DMS153 (cell line): ENCODE data around the gene SFXN5.
A peak's percentile ranks its signal among the peaks of the same experiment; 100 is the strongest.

Experiments used
- DNase-seq: peaks from one replicate; lab custom pipeline; 2025; lab: John Stamatoyannopoulos, UW

SFXN5 gene

DNA sequence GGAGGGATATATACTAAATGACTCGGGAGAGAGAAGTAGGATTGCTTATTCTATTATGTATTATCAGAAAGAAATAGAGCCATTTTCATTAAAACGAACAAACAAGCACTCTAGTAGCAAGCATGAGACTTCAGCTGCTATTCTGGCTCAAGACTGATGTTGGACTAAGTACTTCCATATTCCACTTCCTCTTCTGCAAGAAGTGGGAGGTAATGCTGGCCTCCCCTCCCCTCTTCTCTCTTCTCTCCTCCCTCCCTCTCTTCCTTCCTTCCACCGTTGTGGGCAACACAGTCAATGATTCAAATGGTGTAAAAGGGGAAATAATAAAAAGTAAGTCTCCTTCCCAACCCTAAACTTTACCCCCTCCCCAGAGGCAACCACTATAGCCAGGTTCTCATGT lies 91.6 kb downstream of the SFXN5 start:
- DNase-seq, result no peak

DNA sequence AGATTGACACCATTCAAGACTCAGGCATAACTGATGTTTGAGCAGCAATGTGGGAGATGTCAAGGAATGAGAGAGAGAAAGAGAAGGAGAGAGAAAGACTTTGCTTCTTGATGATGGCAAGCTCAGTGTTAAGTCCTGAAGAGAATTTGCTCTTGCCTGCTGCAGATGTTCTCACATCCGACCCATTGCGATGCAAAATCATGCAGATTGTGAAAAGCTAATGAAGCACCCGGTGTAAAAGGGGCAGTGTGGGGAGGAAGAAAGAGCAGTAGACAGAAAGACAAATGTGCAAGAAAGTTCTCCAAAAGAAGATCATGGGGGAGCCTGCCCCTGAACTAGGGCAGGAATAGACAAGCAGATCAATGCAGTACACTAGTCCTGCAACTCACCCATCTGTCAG lies 96.5 kb downstream of the SFXN5 start:
- DNase-seq, result no peak

DNA sequence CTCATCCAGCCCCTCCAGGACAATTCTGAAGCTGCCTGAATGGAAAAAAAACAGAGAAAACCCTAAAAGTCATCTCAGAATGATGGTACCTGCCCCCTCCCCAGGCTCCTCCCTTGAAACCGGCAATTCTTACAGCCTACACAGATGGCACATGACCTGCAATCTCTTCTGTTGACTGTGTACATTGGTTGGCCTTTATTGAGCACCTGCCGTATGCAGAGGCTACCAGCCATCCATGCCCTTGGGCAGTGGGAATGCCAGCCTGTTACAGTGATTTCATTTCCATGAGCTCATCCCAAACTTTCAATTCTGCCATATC lies 97.1 kb downstream of the SFXN5 start:
- no peak for DNase-seq

DNA sequence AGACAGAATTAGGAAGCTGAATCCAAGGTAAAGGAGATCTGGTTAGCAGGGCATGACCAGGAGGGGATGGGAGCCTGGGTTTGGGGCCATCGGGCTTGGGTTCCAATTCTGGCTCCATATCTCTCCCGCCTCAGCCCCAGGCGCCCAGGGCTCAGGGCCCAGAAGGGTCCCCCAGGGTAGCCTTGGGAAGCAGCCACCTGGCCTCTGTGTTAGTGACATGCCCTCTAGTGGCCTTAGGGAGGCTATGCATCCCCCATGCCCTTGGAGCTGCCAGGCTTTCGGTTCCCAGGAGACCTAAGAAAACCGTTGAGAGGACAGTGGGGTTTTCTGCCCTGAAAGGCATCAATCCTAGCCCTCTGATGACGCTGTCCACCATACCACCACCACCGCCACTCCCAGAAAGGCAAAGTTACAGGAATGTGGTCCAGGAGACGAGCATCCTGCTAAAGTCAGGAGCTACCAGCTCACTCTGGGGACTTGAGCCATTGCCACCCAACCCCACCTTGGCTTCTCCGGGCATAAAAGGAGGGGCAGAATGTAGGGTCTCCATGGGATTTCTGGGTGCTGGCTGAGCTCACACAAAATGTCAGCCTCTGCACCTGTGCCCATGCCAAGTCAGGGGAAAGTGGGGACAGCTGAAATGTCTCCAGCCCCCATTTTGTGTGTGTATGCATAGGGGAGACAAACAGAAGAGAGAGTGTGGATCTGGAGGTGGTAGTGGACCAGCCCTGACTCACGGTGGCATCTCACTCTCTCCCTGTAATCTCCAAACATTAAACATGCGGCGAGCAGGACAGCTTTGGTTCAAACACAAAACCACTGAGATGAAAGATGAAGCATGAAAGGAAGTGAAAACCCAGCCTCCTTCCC lies 97.7 kb downstream of the SFXN5 start:
- peak; percentile 22 for DNase-seq

DNA sequence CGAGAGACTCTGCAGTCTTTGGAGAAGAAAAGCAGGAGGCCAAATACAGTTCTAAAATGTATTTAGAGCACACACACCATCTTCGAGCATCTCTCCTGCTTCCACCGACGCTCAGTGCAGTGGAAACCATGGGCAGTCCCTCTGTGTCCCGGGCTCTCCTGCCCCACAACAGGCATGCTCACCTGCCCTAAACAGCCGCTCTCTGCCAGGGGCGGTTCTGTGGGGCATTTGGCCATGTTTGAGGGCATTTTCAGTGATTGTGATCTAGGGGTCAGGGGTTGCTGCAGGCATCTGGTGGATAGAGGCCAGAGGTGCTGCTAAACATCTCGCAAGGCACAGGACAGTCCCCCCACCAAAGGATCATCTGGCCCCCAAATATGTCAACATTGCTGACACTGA lies 98.4 kb downstream of the SFXN5 start:
- DNase-seq, result no peak

DNA sequence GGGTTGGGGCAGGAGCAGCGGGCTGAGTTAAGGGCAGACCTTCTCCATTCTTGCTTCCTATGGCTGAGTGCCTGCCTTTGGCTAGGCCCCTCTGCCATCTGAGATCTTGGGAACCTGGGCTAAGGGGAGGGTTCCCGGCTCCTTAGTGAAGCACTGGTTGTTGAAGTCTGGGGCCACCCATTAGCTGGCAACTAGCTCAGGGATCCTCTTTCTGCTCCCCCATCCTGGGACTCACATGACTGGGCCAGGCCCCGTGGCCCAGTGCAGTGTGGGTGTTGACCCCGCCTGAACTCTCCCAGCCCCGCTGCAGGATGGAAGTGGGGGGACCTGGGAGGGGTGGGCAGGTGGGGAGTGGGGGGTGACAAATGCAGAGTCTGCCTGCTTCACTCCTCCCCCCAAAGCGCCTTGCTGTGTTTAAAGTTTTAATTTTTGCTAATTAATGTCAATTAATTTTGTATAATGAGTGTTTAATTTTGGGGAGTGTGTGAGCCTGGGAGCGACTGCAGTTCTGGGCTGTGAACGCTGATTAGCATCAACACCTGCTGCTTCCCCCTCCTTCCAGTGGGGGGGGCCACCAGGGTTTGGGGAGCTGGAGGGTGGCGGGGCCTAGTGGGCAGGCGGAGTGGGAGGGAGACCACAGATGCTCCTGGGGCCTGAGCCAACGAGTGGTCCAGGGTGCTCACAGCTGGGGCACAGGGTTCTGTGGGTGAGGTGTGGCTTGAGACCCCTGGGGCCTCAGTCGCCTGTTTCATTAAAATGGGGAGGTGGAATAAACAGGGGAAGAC lies 99.0 kb downstream of the SFXN5 start:
- no peak for DNase-seq

DNA sequence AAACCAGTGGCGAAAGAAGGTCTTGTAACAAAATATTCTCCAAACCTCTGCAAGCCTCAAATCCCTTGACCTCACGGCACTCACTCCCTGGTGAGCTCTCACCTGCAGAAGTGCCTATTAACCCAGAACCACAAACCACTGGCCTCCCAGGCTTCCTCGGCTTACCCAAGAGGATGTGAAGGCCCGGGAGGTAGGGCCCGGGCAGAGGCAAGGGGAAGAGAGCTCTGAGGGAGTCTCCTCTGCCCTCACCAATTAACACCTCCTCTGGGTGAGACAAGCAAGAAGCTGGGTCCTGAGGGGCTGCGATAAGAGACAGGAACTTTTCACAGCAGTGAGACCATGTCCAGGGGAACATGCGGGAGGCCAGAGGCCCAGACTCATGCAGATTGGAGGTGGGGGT lies 100.5 kb downstream of the SFXN5 start:
- DNase-seq, result no peak

DNA sequence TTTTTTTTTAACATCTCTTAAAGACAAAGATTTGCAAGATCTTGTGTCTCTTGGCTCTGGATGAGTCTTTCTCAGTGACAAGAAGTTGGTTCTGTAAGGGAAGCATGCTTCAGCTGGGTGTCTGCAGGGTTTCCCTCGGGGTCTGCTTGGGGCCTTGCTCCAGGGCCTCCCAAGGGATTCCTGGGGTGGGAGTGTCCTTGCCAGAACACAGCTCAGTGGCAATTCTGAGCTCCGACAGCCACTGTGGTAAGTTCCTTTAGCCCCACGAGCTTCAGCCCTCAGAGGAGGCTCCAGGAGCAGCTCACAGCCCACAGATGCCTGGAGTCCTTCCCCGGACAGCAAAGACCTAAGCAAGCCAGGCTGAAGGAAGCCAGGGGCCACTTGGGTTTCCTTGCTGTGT lies 101.8 kb downstream of the SFXN5 start:
- DNase-seq, result no peak

DNA sequence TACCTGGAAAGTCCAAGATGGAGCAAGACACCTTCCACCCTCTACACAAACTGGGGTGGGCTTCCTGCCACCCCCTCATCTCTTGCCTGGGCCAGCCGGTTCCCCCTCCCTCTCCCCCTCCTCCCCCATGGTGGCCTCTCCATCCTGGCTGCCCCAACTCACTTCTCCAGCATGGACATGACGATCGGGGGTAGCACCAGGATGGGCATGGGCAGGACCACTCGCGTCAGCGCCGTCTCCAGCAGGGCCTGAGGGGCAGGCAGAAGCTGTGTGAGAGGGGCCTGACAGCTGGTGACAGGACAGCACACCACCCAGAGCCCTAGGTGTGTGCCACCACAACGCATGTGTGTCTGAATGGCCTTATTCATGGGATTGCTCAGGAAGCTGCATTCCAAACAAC lies 103.2 kb downstream of the SFXN5 start:
- DNase-seq, result no peak

DNA sequence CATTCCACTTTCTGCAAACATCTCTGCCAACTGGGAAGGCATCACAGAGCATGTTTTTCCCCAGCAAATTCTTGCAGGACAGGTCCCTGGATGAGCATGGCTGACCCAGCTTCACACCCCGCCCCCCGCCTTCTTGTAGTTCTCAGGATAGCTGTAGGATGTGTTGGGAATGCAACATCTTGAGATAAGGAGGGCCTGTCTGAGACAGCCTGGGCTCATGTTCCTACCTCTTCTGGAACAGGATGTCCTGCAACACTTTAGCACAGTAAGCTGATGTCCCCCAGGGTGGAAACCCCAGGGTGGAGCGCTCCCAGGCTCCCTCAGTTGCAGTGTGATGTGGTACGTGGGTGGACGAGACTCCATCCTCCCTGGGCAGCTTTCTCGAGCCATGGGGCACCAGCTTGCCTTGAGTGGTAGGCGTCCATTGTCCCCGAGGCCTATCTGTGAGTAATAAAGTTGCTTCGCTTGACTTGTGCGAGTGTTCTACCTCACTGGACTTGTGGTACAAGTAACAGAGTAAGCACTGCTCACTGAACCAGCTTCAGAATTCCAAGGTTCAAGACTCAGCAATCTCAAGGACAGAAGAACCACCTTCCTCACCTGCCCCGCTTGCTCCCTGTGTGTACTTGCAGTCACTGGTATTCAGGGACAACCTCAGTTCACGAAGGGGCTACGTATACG lies 105.6 kb downstream of the SFXN5 start:
- DNase-seq, result no peak

DNA sequence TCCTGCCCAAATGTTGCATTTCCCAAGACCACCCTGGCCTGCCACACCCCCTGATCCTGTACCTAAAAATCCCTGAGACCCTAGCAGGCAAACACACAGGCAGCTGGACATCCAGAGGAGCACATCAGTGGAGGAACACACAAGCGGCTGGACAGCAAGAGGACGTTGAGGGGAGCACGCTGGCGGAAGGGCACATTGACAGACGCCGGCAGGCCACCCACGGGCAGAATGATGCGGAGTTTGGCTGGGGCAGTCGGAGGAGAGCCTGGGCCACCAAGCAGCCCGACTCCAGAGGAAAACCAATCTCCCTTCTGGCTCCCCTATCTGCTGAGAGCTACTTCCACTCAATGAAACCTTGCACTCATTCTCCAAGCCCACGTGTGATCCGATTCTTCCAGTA lies 106.5 kb downstream of the SFXN5 start:
- no peak for DNase-seq

DNA sequence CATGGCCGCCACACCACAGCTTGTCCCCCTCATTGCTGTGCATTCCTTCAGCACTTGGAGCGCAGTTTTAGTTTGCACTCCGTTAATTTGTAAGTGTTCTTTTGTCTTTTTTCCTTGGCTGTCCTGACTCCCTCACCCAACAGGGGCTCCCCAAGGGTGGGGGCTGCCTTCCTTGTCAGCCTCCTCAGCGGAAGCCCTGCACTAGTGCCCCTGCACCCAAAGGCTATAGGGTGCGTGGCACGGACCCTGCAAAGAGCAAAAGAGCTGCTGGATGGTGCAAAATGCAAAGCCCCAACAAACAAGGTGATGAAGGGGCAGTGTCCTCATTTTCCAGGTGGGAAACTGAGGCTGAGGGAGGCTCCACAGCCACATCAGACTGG lies 107.4 kb downstream of the SFXN5 start:
- no peak for DNase-seq

DNA sequence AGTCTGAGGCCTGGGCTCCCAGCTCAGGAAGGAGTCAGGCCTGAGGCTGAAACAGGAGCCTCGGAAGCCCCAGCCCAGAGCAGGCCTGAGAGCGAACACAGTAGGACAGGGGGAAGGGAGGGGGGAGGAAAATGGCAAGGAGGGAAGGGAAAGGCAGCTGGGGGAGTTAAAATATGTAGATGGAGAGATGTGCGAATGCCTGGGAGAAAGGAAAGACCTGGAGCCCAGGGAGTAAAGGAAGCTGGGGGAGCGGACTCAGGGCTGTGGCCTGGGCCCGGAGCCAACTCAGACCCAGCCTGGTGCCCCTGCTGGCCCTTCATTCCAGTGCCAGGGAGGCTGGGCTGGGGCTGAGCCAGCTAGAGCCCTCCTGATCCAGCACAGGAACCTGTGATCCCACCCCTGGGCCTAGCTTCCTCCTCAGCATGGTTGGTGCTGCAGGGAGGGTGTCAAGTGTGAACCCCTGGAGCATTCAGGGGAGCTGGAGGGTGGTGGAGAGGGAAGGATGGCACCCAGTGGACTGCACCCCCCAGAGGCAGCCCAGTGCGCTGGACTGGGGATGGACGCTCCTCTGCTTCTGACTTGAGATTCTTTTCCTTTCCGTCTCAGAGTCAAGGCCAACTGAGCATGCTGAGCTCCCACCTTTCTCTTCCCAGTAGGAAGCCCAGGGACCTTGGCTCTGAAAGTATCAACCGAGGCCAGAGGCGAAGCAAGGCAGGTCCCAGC lies 107.9 kb downstream of the SFXN5 start:
- DNase-seq, result no peak

DNA sequence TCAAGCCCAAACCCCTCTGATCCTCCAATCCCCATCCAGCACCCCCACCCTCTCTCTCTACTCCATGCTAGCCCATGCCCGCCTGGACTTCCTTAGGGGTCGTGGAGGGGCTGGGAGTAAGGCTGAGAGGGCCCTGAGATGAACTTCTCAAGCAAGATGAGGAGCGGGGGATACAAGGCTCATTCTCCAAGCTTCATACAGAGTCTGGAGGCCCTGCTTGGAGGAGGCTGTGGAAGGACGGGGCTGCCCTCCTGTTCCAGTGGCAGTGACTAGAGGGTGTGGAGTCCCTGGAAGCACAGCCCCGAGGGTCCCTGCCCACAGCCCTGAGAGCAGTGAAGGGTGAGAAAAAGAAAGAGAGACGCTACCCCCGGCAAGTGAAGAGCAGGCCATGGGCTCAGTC lies 108.6 kb downstream of the SFXN5 start:
- no peak for DNase-seq

DNA sequence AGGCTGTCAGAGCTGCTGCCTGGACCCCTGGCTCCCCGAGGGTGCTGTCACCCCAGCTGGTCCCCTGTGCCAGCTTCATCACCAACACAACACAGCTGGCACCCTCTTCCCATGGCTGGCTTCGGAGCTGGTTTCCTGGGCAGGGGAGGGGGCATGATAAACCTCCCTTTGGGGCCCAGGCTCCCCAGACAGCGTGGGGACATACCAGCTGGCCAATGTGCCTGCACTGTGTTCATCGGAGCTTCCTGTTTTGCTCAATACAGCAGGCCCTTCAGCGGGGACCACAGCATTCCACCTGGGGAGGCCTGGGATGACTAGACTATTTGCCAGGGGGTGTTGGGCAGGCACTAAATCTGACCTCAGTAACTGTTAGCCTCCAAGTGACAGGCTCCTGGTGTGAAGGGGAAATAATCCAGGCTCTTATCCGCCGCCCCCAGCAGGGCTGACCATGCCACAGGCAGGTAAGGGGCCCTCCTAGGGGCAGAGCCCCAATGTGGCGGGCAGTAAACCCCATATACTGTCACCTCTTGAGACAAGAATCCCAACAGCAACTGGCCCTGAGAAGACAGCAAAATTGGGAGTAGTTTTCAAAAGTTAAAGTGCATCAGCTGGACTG lies 109.6 kb downstream of the SFXN5 start:
- DNase-seq, result no peak

DNA sequence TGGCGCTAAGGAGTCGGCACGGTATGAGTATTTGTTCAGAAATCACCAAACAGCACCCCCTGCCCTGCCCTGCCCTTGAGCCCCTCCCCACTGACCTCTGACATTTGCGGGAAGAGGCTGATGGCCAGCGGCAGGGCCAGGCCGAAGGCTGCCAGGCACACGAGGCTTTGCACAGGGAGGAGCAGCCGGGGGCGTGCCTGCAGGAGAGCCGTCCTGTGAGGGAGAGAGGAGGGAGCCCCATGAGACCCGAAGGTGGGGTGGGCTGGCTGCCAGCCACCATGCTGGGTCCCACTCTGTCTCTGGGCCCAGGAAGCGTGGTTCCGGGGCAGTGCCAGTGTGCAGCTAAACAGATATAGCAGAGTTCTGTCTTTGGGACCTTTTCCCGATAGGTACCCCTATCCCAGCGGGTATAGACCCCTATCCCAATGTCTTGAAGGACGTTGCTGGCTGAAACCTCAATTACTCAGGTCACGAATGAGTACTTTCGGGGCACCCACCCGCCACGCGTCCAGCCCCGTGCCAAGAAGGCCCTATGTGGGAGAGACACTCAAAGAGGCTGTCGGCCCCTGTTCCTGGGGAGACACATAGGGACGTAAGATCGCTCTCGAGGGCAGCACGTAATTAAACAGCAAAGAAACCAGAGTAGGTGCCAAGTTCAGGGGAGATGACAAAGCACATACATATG lies 110.3 kb downstream of the SFXN5 start:
- DNase-seq, result no peak

DNA sequence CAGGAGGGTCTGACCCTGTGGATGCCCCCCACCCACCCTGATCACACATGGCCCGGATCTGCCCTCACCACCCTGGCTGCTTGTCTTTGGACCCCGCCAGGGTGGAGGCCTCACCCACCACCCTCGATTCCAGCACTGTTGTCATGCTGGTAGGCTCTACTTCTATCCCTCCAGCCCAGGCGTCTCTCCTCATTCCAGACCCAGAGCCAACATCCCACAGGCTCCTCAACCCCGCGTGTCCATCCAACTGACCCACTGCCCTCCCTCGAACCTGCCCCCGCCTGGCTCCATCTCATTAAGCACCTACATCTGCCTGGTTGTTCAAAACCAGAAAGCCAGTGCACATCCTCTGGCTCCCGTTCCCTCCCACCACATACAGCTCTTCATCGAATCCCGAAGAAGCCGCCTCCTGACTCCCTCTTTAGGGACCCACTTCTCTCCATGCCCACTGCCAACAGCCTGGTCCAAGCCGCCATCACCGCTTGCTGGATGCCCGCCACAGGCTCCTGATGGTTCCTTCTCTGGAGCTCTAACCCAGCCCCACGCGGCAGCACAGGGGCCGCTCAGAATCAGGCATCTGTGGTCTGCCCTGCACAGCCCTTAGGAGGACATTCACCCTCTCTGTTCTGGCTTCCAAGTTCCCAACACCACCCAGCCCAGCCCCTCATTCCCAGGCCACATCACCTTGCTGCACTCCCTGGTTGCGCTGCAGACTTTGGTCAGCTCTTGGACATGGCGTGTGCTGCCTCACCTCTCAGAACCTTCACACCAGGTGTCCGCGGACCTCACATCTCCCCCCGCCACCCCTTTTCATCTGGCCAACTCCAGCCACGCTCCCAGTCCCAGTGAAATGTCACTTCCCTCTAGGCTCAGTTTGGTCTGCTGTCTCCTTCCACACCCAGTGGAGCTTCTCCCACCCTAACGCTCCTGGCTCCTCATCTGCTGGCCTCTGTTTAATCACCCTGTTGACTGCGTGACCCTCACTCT lies 111.2 kb downstream of the SFXN5 start:
- DNase-seq, result no peak

DNA sequence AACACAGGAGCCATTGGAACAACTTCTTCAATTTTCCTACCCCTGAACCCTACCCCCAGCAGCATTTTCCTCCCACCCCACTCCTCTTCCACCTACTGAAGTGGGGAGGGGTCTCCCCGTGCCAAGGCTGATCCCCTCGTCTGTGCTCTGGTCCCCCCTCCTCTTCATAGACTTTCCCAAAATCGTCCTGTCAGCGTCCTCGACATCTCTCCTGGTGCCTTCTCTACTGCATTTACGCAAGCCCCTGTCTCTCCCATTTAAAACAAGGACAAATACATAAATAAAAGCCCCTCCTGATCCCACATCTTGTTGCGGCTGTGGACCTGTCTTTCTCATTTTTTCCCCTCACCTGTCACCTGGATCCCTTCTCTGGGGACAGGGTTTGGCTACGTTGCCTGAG lies 112.0 kb downstream of the SFXN5 start:
- DNase-seq, result no peak

DNA sequence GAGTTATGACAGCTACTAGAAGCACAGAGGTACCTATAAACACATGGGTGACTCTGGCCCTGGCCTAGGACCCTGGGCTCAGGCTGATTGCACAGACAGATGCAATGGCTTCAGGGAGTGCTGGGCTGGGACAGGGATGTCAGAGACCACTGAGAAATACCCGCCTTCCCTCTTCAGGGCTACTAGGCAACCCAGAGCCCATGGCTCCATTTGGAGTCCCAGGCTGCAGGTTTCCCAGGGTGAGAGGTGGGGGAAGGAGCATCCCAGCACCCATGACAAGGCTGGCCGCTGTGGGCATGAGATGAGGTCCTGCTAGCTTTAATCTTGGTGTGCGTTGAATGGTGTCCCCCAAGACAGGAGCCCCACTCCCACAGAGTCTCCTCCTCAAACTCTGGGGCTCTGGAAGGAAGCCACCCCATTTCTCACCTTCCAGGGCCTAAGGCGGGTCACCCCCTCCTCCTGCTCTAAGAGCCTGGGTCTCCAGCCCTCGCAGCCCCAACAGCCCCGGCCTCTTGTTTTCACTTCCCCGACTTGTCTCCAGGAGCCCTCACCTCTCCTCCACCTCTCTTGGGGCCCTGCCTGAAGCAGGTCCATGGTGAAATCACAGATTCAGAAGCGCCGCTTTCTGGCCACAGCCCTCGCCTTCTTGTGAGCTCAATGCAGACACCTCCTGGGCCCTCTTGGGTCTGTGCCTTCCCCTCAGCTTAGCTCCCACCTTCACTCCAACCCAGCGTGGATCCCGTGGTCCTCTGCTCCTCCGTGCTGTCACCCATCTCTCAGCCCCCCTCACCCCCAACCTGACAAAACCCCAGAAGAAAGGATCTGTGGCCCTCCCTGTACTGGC lies 112.7 kb downstream of the SFXN5 start:
- DNase-seq, result no peak
